Gastrocnemius medialis (tissue), 4 donors: Measurements from ENCODE around the gene ARHGAP26. TPM values are rescaled to one million over a fixed set of nuclear protein-coding genes. Genes with fewer than 3 reads are reported as not detected.

Experiments
- ATAC-seq, 2 donors: fragments of 150-250 bp; one replicate each; pipeline ENCODE4 v1.9.1; 2016
- DNase-seq, 2 donors: peaks; one replicate each; pipeline ENCODE4 v3.0.0-alpha.2; 2019
- H3K27ac ChIP-seq, 4 donors: fragments of 200-600 bp; sonication (generic); 1 replicate in 1 of 4; 2 replicates in 3 of 4; pipeline ENCODE4 v1.5.1; 2016 to 2018; ENCODE audit warnings: mild to moderate bottlenecking in 2 of 4, moderate library complexity in 1 of 4
- H3K27me3 ChIP-seq, 3 donors: fragments of 200-600 bp; sonication (generic) in 2 of 3; 1 replicate in 1 of 3; 2 replicates in 2 of 3; pipeline versions ENCODE4 v1.5.1 to v1.6.0; 2016 to 2019; ENCODE audit warnings: mild to moderate bottlenecking in 1 of 3, moderate library complexity in 1 of 3
- H3K36me3 ChIP-seq, 2 donors: fragments of 200-600 bp; sonication (generic) in 1 of 2; one replicate each; pipeline ENCODE4 v1.5.1; 2017 to 2018
- H3K4me1 ChIP-seq, 2 donors: fragments of 200-600 bp; sonication (generic) in 1 of 2; one replicate each; pipeline ENCODE4 v1.5.1; 2016 to 2017; ENCODE audit warnings: mild to moderate bottlenecking in 2 of 2
- H3K4me3 ChIP-seq, 4 donors: fragments of 200-600 bp; sonication (generic) in 3 of 4; 1 replicate in 1 of 4; 2 replicates in 3 of 4; pipeline ENCODE4 v1.5.1; 2016 to 2019; ENCODE audit warnings: mild to moderate bottlenecking in 2 of 4
- H3K9me3 ChIP-seq, 3 donors: fragments of 200-600 bp; sonication (generic) in 2 of 3; 1 replicate in 1 of 3; 2 replicates in 2 of 3; pipeline ENCODE4 v1.5.1; 2016 to 2019
- CTCF ChIP-seq, 5 experiments: fragments of 450-650 bp in 3 of 5; fragments of 200-600 bp in 2 of 5; sonication (generic) in 2 of 5; IDR thresholded peaks in 4 of 5; conservative IDR thresholded peaks in 1 of 5; 1 replicate in 4 of 5; 2 replicates in 1 of 5; pipeline ENCODE4 v1.5.1; 2016 to 2019; ENCODE audit warnings: antibody characterized with exemption in 5 of 5, mild to moderate bottlenecking in 3 of 5, moderate library complexity in 3 of 5
- POLR2A ChIP-seq, 2 donors: fragments of 450-650 bp; IDR thresholded peaks; one replicate each; pipeline ENCODE4 v1.6.1; 2017; ENCODE audit warnings: antibody characterized with exemption in 2 of 2, mild to moderate bottlenecking in 2 of 2, moderate library complexity in 2 of 2
- in situ Hi-C, 4 donors: fragments of 200-750 bp; cut with MboI; loops; one replicate each; pipeline versions ENCODE4 v1.15.0 to v1.8.0; 2017; ENCODE audit warnings: low sequenced_read_pairs in 4 of 4
- intact Hi-C: fragments of 100-400 bp; cut with DNase I; formaldehyde crosslinking; loops from one replicate; pipeline ENCODE4 v1.15.1; 2023; ENCODE audit warnings: low total_unique reads
- total RNA-seq, 4 donors: library from RNA; depleted of rRNA; stranded (reverse); fragments of >200 nt; gene quantifications; one replicate each; pipeline versions ENCODE4 v1.1.0 to v1.2.3, GENCODE V29; 2016

Gene ARHGAP26
- total RNA-seq, 4 donors from 2014 or later: 9.1 to 22.4 (median 13.4) TPM

- TF ChIP-seq CTCF (IDR thresholded peaks at IDR 0.05 in 4 of 5, conservative IDR thresholded peaks at IDR 0.05 in 1 of 5) (no peak), POLR2A (IDR thresholded peaks at IDR 0.05) (no peak)
- in situ Hi-C loops: loop anchor here in 3 of 4 donors (5.0 to 25.0 kb wide), 4 partner anchors 43 to 1243 kb away; partner anchors contain the start of genes KCTD16 (in 1 of the 3) and YIPF5 (in 1 of the 3)
- Histone ChIP-seq H3K36me3 (no peaks in the 10 kb centered on the region), H3K4me1 (peaks cover 0 to 16% of the 10 kb centered on the region in 2 donors), H3K4me3 (no peak overlapping the region), H3K27ac (no peak overlapping the region), H3K27me3 (no peaks in the 10 kb centered on the region), H3K9me3 (no peaks in the 10 kb centered on the region)
- no peak for DNase-seq
- ATAC-seq: no peak
- intact Hi-C loops: no loop called here
Observed at GRCh38 chr5:142918959-142919635, 148.9 kb downstream of the ARHGAP26 start.

GRCh38 chr5:142920849-142921612 is 150.9 kb downstream of the ARHGAP26 start:
- Histone ChIP-seq H3K4me3 (no peak overlapping the region), H3K36me3 (no peaks in the 10 kb centered on the region), H3K27me3 (no peaks in the 10 kb centered on the region), H3K9me3 (no peaks in the 10 kb centered on the region), H3K4me1 (peaks cover 8 to 24% of the 10 kb centered on the region in 2 donors), H3K27ac (no peak overlapping the region)
- no peak for TF ChIP-seq POLR2A (IDR thresholded peaks at IDR 0.05)
- TF ChIP-seq CTCF (IDR thresholded peaks at IDR 0.05 in 4 of 5, conservative IDR thresholded peaks at IDR 0.05 in 1 of 5): no peak
- in situ Hi-C loops: loop anchor here in 3 of 4 donors (10.0 to 25.0 kb wide), 3 partner anchors 484 to 1241 kb away; partner anchors contain the start of genes NR3C1 (in 2 of the 3), KCTD16 (in 1 of the 3) and YIPF5 (in 1 of the 3)
- ATAC-seq: no peak
- intact Hi-C loops: loop anchor here (5.0 to 10.0 kb wide), 2 partner anchors 184 to 481 kb away; partner anchors contain the start of gene NR3C1
- DNase-seq: no peak

DNA sequence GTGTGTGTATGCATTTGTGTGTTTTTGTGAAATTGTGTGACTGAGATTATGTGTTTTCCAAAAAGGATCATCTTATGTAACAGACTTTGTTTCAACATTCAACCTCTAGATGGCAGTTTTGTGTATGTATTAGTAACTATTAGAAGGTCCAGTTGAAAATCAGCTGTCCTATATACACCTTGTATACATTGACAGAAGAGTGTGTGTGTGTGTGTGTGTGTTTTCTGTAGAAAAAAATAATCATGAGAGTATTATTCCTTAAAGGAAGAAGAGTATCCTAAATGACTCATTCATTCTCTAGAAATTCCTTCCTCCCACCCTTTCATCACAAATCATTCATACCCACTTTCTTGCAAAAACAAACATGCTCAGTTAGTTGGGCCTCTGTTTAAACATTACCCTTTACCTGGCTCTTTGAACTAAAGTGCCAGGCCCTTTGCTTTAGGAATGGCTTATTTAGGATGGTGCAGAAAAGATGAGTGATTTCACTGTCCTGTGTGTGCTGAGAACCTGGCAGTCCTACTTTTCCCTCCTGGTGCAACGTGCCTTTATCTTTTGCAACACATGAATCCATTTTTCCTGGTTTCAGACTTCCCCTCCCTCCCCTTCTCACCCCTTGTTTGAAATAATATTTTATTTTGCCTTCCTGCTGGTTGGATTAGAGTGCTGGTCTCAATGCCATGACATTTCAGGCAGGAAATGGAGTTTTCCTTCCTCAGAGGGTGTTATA is 152.2 kb downstream of the ARHGAP26 start:
- DNase-seq: no peak
- Histone ChIP-seq H3K36me3 (no peaks in the 10 kb centered on the region), H3K27ac (peak overlapping the region in 3 of 4 donors; percentile 12 to 22 (median 13)), H3K4me1 (peaks cover 8 to 24% of the 10 kb centered on the region in 2 donors), H3K27me3 (no peaks in the 10 kb centered on the region), H3K4me3 (no peak overlapping the region), H3K9me3 (no peaks in the 10 kb centered on the region)
- TF ChIP-seq CTCF (IDR thresholded peaks at IDR 0.05 in 4 of 5, conservative IDR thresholded peaks at IDR 0.05 in 1 of 5): peak in 4 of 5 experiments; percentile 35 to 57 (median 48)
- no peak for TF ChIP-seq POLR2A (IDR thresholded peaks at IDR 0.05)
- in situ Hi-C loops (loop anchor here in 3 of 4 donors (10.0 to 25.0 kb wide), 3 partner anchors 482 to 1240 kb away; partner anchors contain the start of genes NR3C1 (in 2 of the 3), KCTD16 (in 1 of the 3) and YIPF5 (in 1 of the 3)), intact Hi-C loops (loop anchor here (1.0 to 10.0 kb wide), 4 partner anchors 42 to 903 kb away; partner anchors contain the start of gene NR3C1)
- ATAC-seq: peak; percentile 58 to 76
